T-helper 17 cell (primary cell): Measurements from ENCODE around the gene DCTN5. TPM values are rescaled to one million over a fixed set of nuclear protein-coding genes. Genes with fewer than 3 reads are reported as not detected.
A peak's percentile ranks its signal among the peaks of the same experiment; 100 is the strongest.
"Not testable (repeated sequence)": the region's sequence is repeated elsewhere in the genome, so short reads cannot be mapped to it uniquely, and the experiment has no call there.

Source experiments
- ATAC-seq: fragments of 150-1000 bp; cut with Tn5 transposase; 2 replicates; pipeline ENCODE4 v1.10.0; 2021; ENCODE audit warnings: mild to moderate bottlenecking, moderate library complexity
- DNase-seq, 3 donors: peaks; one replicate each; pipeline versions ENCODE4 v3.0.0 to v3.0.0-alpha.2; 2020 to 2021
- H3K9me3 ChIP-seq: one replicate; pipeline ENCODE4 v1.7.0; 2013; ENCODE audit warnings: low read length, mild to moderate bottlenecking; ENCODE audit not compliant: control insufficient read depth, poor library complexity, severe bottlenecking
- H3K27ac Mint-ChIP-seq: one replicate; pipeline ENCODE4 v1.8.0; 2022; ENCODE audit warnings: mild to moderate bottlenecking, moderate library complexity, mixed read lengths
- H3K27me3 Mint-ChIP-seq: one replicate; pipeline ENCODE4 v1.8.0; 2022; ENCODE audit warnings: mixed read lengths
- H3K36me3 Mint-ChIP-seq: one replicate; pipeline ENCODE4 v1.8.0; 2022; ENCODE audit warnings: low read depth, mixed read lengths
- H3K4me1 Mint-ChIP-seq: one replicate; pipeline ENCODE4 v1.8.0; 2022; ENCODE audit warnings: mild to moderate bottlenecking, mixed read lengths
- H3K4me3 Mint-ChIP-seq: one replicate; pipeline ENCODE4 v1.8.0; 2022; ENCODE audit warnings: mild to moderate bottlenecking, moderate library complexity, mixed read lengths
- total RNA-seq, 4 donors: library from RNA in 2 of 4; stranded (reverse) in 2 of 4; gene quantifications; one replicate each; pipeline ENCODE4 v1.2.3 and lab custom pipeline; 2022 to 2026

DCTN5 gene
- total RNA-seq, 2 donors from 2014 or later, result 44.5 to 65.0 TPM

DNA sequence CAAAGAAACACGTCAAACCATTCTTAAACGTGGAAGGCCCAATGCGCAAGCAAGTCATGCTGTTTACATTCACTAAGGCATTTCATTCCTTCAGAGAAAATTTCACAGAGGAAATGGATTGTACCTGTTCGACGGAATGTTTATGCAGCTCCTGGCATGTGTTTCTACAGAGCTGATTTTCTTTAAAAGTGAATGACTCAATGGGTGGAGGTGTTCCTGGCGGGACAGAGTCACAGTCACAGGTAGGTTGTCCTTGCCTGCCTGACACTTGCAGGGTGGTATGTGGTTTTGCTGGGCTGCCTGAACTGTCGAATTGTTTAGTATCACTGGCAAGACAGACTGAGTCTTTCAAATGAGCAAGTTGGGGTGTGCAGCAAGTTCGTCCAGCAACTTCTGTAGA, 11.8 kb upstream of the DCTN5 start:
- Mint-ChIP-seq H3K27ac (no peak overlapping the region), H3K27me3 (no peaks in the 10 kb centered on the region), H3K36me3 (peaks cover 3% of the 10 kb centered on the region), H3K4me1 (peaks cover 4% of the 10 kb centered on the region), H3K4me3 (no peak overlapping the region)
- no peak for ATAC-seq
- no peak for DNase-seq
- H3K9me3 ChIP-seq, result no peaks in the 10 kb centered on the region

DNA sequence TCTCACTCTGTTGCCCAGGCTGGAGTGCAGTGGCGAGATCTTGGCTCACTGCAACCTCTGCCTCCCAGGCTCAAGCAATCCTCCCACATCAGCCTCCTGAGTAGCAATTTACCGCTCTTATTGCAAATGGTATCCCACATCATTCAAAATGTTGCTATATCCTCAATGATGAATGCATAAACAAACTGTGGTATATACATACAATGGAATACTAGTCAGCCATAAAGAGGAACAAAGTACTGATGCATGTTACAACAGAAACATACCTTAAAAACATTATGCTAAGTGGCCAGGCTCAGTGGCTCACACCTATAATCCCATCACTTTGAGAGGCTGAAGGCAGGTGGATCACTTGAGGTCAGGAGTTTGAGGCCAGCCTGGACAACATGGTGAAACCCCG, 9.4 kb upstream of the DCTN5 start:
- ATAC-seq, H3K4me1 Mint-ChIP-seq, H3K36me3 Mint-ChIP-seq, H3K27ac Mint-ChIP-seq, H3K4me3 Mint-ChIP-seq, DNase-seq, H3K27me3 Mint-ChIP-seq, H3K9me3 ChIP-seq: not testable (repeated sequence)

DNA sequence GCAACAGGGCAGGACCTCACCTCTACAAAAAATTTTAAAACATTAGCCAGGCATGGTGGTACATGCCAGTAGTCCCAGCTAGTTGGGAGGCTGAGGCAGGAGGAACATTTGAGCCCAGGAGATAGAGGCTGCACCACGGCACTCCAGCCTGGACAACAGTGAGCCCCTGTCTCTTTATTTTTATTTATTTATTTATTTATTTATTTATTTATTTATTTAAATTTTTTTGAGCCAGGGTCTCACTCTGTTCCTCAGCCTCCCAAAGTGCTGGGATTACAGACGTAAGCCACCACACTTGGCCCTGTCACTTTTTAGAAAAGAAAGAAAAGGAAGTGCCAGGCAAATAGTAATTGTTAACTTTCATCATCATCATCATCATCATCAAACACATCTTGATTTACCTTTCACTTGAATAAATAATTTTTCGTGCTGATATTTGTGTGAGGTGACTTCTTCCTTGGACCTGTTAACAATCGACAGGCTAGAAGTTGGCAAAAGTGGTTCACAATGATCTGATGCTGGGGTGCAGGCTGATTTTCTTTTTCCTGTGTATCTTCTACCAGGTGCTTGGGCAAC, 6.7 kb upstream of the DCTN5 start:
- H3K27ac Mint-ChIP-seq, result no peak overlapping the region
- H3K4me3 Mint-ChIP-seq, result no peak overlapping the region
- H3K4me1 Mint-ChIP-seq, result peaks cover 9% of the 10 kb centered on the region
- ATAC-seq (no peak), DNase-seq (no peak)
- no peaks in the 10 kb centered on the region for H3K9me3 ChIP-seq
- no peaks in the 10 kb centered on the region for H3K27me3 Mint-ChIP-seq
- peaks cover 5% of the 10 kb centered on the region for H3K36me3 Mint-ChIP-seq

DNA sequence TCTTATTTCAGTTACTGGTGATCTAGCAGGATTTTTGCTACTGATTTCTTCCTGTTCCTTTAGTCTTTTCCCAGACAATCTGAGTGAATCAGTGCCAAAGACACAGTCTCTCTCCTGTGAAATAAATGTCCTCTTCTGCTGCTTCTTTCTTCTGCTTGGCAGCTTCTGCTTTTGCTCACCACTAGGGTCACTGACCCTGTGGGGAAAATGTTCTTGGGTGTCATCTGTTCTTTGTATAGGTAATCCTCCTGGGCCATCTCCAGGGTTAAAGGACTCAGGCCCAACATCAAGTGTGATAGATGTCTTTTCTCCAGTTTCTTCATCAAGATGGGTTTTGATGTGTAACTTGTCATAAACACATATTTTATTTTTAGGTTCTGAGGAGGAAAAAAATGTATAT, 5.3 kb upstream of the DCTN5 start:
- Mint-ChIP-seq H3K4me3 (no peak overlapping the region), H3K4me1 (peaks cover 15% of the 10 kb centered on the region), H3K27me3 (no peaks in the 10 kb centered on the region), H3K27ac (peak overlapping the region; percentile 39), H3K36me3 (peaks cover 5% of the 10 kb centered on the region)
- DNase-seq (no peak), ATAC-seq (no peak)
- H3K9me3 ChIP-seq, result no peaks in the 10 kb centered on the region

DNA sequence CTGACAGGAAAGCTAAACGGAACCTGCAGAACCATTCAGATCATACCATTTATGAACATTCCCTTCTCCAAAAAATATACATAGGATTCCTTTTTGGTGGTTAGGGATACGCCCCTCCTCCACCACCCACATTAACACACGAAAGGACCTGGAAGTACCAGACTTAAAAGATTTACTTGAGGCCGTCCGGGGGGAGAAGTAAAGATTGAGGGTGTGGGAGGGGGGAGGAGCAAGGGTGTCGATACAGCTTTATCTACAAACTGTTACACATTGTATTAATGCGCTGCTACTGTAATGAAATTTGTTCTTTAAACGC, 693 bp upstream of the DCTN5 start:
- H3K9me3 ChIP-seq, result no peaks in the 10 kb centered on the region
- Mint-ChIP-seq H3K4me1 (peaks cover 30% of the 10 kb centered on the region), H3K4me3 (peak overlapping the region; percentile 96), H3K27me3 (no peaks in the 10 kb centered on the region), H3K36me3 (peaks cover 9% of the 10 kb centered on the region), H3K27ac (peak overlapping the region; percentile 96)
- DNase-seq (no peak), ATAC-seq (no peak)

DNA sequence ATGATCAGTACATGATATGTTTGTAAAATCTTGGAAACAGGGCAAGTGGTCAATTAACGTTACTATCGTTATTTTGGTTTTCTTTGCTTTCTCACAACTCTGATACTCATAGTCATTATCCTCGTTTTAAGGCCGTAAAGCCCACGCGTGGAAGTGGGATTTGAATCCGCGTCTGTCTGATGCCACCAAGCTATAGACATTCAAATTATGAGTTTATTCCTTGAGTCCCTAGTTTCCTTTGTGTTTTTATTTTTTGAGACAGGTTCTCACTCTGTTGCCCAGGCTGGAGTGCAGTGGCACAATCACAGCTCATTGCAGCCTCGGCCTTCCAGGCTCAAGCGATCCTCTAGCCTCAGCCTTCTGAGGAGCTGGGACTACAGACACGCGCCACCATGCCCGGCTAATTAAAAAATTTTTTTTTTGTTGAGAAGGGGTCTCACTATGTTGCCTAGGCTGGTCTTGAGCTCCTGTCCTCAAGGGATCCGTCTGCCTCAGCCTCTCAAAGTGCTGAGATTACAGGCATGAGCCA, 1.0 kb downstream of the DCTN5 start:
- Mint-ChIP-seq H3K36me3 (peaks cover 9% of the 10 kb centered on the region), H3K4me1 (peaks cover 39% of the 10 kb centered on the region), H3K27ac (peak overlapping the region; percentile 96), H3K4me3 (peak overlapping the region; percentile 96), H3K27me3 (no peaks in the 10 kb centered on the region)
- no peaks in the 10 kb centered on the region for H3K9me3 ChIP-seq
- ATAC-seq (no peak), DNase-seq (no peak)

DNA sequence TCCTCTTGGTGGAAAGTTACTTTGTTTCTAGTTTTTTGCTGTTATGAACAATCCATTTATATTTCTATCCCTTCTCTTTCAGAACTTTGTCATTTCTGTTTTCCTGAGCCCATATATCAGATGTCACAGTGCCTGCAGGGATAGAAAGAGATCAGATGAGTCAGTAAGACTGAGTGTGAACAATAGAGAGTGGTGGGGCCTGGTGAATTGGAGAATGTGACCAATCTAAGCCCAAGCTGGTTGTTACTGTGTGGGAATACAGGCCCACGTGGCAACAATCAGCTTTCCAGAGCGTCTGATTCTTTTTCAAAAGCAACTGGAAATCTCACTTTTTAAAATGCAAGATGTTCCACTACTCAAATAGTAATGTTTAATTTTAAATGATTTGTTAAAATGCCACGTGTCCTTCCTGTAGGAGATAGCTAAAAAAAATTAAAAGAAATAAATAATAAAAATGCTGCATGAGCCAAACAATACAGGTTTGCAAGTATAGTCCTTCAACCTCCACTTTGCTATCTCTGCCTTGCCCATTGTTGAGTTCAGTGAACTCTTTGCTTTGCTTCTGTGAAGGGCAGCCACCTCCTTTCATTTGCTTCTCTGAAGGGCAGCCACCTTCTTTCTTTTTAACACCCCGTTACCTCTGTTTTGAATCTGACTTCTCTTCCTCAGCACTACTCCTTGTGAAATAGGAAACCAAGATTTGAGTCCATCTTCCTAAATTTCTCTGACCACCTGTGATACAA, 9.6 kb downstream of the DCTN5 start:
- H3K27ac Mint-ChIP-seq, result no peak overlapping the region
- H3K27me3 Mint-ChIP-seq, result no peaks in the 10 kb centered on the region
- no peaks in the 10 kb centered on the region for H3K9me3 ChIP-seq
- H3K4me1 Mint-ChIP-seq, result peaks cover 35% of the 10 kb centered on the region
- H3K36me3 Mint-ChIP-seq, result peaks cover 9% of the 10 kb centered on the region
- no peak overlapping the region for H3K4me3 Mint-ChIP-seq
- no peak for DNase-seq
- no peak for ATAC-seq

DNA sequence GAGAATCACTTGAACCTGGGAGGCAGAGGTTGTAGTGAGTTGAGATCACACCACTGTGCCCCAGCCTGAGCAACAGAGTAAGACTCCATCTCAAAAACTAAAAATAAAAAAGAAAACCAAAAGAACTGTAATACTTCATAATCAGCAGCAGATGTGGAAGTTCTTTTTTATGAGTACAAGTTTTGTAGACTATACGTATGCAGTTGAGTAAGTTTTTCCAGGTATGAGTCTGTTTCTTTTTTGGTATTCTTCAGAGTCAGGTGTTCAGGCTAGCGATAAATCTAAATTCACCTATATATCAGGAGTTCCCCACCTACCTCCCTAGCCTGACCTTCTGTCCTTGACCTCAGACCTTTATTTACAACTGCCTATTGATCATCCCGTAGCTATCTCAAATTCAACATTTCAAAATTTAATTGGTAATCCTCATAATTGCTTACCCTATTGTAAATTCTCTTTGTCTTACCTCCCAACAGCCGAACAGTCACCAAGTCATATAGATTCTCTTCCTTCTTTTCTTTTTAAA, 10.7 kb downstream of the DCTN5 start:
- no peak overlapping the region for H3K27ac Mint-ChIP-seq

DNA sequence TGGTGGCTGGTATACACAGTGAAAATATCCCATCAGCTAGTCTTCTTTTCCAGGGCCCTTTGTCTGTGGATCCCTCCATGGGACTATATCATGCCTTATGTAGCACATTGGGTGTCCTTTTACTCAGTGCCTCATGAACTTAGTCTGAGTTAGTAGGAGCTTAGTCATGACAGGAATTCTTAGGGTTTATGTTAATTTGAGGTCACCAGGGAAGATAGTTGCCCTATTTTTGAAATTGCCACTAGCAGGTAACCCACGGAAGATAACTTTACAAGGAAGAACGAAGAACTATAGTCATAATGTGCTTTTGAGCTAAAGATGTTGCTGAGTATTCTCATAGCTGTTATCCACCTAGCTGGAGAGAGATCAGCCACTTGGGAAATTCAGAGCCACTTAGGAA, 22.7 kb downstream of the DCTN5 start:
- peaks cover 3% of the 10 kb centered on the region for H3K4me1 Mint-ChIP-seq
- DNase-seq (no peak), ATAC-seq (no peak)
- H3K9me3 ChIP-seq, result no peaks in the 10 kb centered on the region
- H3K27ac Mint-ChIP-seq, result no peak overlapping the region
- H3K27me3 Mint-ChIP-seq, result no peaks in the 10 kb centered on the region
- no peak overlapping the region for H3K4me3 Mint-ChIP-seq
- H3K36me3 Mint-ChIP-seq, result peaks cover 3% of the 10 kb centered on the region

More for the DNA sequence above, 10.7 kb downstream of the DCTN5 start:
- H3K4me1 Mint-ChIP-seq, result peaks cover 30% of the 10 kb centered on the region
- peaks cover 8% of the 10 kb centered on the region for H3K36me3 Mint-ChIP-seq
- H3K9me3 ChIP-seq, result no peaks in the 10 kb centered on the region
- no peak overlapping the region for H3K4me3 Mint-ChIP-seq
- ATAC-seq, result no peak
- DNase-seq, result no peak
- H3K27me3 Mint-ChIP-seq, result no peaks in the 10 kb centered on the region

DNA sequence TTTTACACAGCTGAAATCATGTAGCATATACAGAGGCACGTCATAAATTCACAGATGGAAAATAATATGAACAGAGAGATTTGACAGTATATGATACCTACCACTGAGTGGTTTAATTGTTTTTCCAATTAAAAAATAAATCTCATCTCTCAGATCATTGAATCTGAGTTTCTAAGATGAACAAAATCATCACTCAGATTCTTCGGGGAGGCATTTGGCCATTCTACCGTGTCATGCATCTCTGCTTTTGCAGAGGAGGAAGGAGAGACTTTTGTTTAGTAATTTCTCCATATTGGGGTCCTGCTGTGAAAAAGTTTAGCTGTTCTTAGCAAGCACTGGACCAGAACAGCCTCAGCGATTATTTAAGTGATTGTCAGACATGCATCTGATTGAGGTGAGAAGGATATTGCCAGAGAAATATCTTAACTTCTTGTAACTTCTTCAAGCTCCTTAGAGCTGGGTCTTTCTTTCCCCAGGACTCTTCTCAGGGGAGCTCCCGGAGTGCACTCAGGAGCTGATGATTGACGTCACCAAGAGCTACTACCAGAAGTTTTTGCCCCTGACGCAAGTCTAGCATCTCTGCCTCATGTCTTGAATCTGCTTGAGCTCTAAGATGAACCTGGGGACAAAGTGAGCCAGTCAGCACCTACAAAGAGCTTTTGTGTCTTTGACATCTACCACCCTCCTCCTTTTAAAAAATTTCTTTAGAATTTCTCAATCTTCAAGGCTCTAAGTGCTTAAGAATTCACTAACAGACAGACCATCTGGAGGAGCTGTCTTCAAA, 25.5 kb downstream of the DCTN5 start:
- Mint-ChIP-seq H3K27ac (no peak overlapping the region), H3K36me3 (peaks cover 2% of the 10 kb centered on the region), H3K4me1 (peaks cover 11% of the 10 kb centered on the region), H3K4me3 (no peak overlapping the region), H3K27me3 (no peaks in the 10 kb centered on the region)
- no peaks in the 10 kb centered on the region for H3K9me3 ChIP-seq
- ATAC-seq (no peak), DNase-seq (no peak)

DNA sequence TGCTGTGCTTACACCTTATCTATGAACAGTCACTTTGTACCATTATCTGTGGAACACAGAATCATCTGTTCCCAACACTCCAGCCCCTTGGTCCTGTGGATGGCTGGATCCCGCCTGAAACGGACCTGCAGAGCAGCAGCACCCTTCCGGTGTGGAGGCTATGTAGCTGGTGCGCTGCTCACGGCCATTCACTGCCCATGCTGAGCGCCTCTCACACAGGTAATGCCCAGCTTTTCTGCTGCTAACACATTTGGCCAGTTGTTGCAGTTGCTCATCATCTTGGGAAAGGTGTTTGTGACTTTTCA, 26.0 kb downstream of the DCTN5 start:
- no peaks in the 10 kb centered on the region for H3K9me3 ChIP-seq
- ATAC-seq, result no peak
- Mint-ChIP-seq H3K27ac (no peak overlapping the region), H3K4me3 (no peak overlapping the region), H3K4me1 (peaks cover 11% of the 10 kb centered on the region), H3K27me3 (no peaks in the 10 kb centered on the region), H3K36me3 (peaks cover 2% of the 10 kb centered on the region)
- DNase-seq, result no peak

DNA sequence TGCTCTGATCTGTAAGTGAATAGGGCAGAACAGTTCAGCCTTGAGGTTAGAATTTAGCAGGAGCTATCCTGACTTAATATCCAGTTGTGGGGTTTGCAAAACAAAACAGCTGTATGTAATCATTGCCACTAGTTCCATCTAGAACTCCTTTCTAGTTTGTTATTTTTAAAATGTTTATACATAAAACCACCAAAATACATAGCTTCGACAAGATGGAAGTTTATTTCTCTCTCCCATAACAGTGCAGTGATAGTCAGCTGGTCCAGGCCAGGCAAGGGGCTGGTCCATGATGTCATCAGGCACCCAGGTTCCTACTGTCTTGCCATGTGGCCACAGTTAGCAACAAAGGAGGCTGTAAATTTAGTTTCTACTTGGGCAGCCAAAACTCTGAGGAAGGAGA, 27.0 kb downstream of the DCTN5 start:
- Mint-ChIP-seq H3K4me1 (peaks cover 11% of the 10 kb centered on the region), H3K27me3 (no peaks in the 10 kb centered on the region), H3K36me3 (peaks cover 2% of the 10 kb centered on the region), H3K4me3 (no peak overlapping the region), H3K27ac (no peak overlapping the region)
- no peak for ATAC-seq
- no peak for DNase-seq
- H3K9me3 ChIP-seq, result no peaks in the 10 kb centered on the region

DNA sequence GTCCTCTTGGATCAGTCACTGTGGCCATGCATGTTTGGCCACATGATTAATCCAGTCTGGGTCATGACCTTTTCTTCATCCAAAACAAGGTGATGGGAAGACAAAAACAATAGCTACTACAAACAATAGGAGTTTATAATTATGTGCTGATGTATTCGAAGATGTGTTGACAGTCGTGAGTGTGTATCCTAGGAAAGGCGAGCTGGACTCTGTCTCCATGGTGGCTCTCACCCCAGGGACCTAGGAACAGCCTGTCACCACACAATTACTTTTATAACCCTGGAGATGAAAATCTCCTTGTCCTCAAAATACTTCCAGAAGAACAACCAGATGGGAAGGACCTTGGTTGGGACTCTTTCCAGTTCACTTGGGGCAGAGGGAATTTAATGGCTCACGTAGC, 27.6 kb downstream of the DCTN5 start:
- ATAC-seq (no peak), DNase-seq (no peak)
- Mint-ChIP-seq H3K36me3 (peaks cover 2% of the 10 kb centered on the region), H3K4me1 (peaks cover 11% of the 10 kb centered on the region), H3K27ac (no peak overlapping the region), H3K4me3 (no peak overlapping the region), H3K27me3 (no peaks in the 10 kb centered on the region)
- H3K9me3 ChIP-seq, result no peaks in the 10 kb centered on the region
